Measurements from ENCODE around the gene RER1. TPM values are rescaled to one million over a fixed set of nuclear protein-coding genes. Genes with fewer than 3 reads are reported as not detected.

Gene RER1
- total RNA-seq, 1 donor from 2014 or later: 81.9 TPM

DNA sequence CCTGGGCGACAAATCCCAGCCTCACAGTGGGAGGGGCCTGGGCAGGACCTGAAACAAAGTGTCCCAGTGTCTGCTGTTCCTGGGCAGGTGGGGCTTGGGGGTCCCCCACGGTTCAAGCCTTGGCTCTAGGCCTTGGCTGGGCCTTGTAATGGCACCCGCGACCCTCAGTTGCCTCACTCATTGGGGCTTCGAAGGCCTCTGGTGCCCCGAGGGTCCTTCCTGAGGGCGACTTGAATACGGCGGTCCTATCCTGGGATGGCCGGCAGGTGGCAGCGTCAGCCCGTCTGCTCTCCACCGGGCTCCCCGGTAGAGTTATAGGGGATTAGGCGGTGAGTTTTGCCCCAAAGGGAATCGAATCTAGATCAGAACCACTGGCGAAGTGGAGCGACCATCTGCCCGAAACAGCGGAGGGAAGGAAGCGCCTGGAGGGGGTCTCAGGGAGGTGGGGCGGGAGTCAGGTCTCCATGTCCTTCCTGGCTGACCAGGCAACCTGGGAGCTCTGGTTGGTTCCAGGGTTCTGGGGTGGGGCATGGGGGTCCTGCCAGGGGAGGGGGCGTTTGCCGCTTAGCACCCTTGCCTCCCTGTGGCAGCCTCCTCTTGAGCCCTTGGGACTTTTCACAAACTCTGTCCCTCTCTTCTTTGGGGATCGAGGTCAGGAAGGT lies 22.8 kb downstream of the RER1 start:
- peak; percentile 89 for DNase-seq (ENCODE audit: low spot score)
- intact Hi-C loops (cut with DNase I): loop anchor here (1.0 to 5.0 kb wide), 4 partner anchors 134 to 372 kb away; partner anchors contain the start of gene PRXL2B

DNA sequence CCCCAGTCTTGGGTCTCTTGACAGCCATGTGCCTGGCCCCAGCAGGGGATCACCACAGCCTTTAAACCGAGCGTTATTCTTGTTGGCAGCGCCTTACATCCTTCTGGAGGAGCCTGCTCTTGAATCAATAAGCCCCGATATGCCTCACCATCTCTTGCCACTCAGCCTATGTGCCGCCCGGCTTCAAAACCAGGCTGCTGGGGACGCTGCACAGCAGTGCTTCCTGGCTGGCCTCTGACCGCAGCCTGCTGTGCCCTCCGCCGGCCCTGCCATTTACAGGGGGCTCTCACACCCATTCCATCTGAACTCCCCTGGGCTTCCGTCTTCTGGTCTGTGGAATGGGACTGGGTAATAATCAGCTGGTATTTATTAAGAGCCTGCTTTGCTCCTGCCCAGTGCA lies 23.7 kb downstream of the RER1 start:
- no peak for DNase-seq (ENCODE audit: low spot score)
- intact Hi-C loops (cut with DNase I): loop anchor here (2.0 to 5.0 kb wide), 3 partner anchors 227 to 1007 kb away; no protein-coding TSS in a partner anchor

DNA sequence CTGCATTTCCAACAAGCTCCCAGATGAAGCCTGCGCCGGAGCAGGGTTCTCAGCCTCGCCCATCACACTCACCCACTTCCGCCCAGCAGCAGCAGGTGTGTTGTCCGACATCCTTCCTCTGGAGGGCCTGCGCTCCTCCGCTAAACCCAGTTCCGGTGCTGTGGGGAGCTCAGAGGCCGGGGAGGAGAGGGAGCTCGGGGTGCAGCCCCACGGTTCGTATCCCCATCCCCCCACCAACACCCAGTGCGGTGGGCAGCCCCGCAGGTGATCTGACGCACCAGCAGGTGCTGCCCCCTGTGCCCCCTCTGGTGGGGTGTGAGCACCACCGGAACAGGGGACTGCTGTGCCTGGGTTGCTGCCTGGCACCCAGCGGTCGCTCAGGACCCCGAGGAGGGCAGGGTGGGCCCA lies 24.2 kb downstream of the RER1 start:
- intact Hi-C loops (cut with DNase I): loop anchor here (2.0 to 5.0 kb wide), 3 partner anchors 227 to 1006 kb away; no protein-coding TSS in a partner anchor
- no peak for DNase-seq (ENCODE audit: low spot score)

DNA sequence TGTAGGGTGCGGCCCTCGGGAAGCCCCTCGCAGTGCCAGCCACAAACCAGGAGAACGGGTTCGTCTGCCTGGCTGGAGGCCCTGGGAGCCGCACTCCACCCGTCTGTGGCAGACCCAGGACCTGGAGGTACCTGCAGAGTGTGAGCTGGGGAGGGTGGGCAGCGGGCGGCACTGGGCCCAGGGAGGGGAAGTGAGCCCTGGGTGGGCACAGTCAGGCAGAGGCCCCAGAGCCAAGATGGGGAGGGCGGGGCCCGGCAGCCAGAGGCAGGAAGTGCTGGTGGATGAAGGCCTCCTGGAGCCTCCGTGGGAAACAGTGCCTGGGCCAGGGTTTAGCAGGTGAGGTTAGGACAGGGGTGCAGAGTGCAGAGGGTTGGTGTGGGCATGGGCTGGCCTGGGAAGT lies 24.8 kb downstream of the RER1 start:
- no peak for DNase-seq (ENCODE audit: low spot score)
- intact Hi-C loops (cut with DNase I): loop anchor here (5.0 kb wide), 1 partner anchor 1006 kb away; no protein-coding TSS in a partner anchor

DNA sequence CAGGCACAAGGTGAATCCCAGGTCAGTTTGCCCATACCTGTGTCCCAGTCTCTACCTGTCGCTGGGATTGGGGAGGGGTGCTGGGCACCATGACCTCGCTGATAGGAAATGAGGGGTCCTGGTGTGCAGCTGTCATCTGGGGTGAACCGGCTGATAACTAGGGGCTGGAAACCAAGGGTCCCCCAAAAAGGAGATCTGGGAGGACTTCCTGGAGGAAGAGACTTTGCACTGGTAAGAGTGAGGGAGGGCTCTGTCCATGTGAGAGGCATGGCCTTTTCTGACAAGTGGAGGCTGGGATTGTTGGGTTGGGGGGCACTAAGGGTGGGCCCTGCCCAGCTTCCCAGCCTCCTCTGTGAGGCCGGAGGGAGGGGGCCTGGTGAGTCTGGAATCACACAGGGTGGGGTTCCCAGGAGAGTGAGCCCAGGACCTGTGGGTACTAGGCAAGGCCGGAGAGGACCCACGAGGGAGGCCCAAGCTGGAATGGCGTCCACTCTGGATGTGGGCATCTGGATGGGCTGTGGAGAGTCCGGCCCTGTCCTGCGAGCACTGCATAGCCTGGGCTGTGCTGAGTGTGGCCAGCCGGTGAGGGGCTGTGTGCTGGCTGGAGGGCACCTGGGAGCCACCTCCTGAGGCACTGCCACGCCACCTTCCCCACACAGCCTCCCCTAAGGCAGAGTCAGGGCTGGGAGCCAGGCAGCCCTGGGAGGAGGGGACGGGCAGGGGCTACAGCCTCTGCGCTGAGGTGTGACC lies 25.6 kb downstream of the RER1 start:
- intact Hi-C loops (cut with DNase I): loop anchor here (5.0 kb wide), 1 partner anchor 1005 kb away; no protein-coding TSS in a partner anchor
- DNase-seq (ENCODE audit: low spot score): no peak

DNA sequence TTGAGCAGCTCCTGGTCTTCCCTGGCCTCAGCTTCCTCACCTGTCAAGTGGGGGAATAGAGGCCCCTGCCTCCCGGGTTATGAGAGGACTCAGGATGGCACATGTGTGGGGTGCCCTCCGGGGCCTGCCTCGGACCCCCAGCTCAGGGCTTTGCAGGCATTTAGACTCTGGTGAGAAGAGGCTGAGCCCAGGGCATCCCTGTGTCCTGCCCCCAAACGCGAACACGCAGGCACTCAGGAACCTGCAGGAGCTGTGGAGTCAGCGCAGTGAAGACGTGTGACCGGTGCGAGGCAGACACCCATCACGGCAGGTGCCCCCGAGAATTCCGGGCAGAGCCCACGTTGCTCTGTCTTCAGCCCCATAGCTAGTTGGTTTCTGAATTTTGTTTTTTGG lies 26.2 kb downstream of the RER1 start:
- DNase-seq (ENCODE audit: low spot score): no peak
- intact Hi-C loops (cut with DNase I): loop anchor here (5.0 kb wide), 1 partner anchor 1004 kb away; no protein-coding TSS in a partner anchor

DNA sequence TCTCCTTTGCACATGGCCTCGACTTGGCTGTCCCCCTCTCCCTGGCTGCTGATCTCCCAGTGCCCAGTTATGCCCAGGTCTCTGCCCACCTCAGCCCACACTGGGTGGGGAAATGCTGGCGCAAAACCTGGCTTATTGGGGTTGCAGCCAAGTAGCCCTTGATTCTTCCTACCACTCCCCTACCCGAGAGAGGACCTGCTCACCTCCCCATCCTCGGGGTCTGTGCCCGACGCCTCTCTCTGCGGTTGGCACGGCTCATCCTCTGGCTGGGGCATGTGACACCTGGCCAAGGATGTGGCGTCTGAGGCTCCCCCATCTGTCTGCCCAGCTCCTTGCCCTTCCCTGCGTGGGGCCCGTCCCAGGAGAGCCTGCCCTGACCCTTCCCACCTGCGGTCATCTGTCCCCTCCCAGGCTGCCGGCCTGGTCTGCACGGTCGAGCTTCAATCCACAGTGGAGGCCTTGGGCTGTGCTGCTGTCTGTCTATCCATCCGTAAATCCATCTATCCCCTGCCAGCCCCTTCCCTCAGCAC lies 27.2 kb downstream of the RER1 start:
- intact Hi-C loops (cut with DNase I): loop anchor here (5.0 kb wide), 1 partner anchor 1003 kb away; no protein-coding TSS in a partner anchor
- DNase-seq (ENCODE audit: low spot score): no peak

DNA sequence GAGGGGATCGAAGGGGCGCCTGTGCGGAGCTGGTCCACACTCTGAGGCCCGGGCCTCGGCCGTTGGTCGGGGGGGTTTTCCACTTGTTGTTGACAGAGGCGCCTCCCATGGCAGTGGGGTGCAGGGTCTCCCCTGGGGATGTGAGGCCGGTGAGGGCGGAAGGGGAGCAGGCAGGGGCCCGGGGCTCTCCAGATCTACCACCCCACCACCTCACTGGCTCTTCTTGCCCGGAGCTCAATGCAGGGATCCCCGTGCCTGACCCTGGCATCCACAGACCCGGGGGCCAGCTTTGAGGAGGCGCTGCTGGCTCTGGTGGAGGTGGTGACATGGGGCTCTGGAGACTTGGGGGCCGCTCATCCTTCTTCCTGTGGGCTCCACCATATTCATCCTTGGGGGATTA lies 27.8 kb downstream of the RER1 start:
- intact Hi-C loops (cut with DNase I): loop anchor here (5.0 kb wide), 1 partner anchor 1003 kb away; no protein-coding TSS in a partner anchor
- DNase-seq (ENCODE audit: low spot score): no peak

DNA sequence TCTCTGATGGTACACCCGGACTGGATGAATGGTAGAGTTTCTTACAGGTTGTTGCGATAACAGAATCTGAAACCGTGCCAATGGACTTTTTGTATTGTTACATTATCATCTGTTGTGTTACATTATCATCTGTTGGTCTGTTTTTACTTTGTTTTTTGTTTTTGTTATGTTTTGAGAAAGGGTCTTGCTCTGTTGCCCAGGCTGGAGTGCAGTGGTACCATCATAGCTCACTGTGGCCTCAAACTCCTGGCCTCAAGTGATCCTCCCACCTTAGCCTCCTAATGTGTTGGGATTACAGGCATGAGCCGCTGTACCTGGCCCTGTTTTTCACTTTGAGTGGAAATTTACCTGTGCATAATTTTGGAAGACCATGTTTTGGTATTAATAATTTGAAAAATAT lies 30.9 kb downstream of the RER1 start:
- intact Hi-C loops (cut with DNase I): no loop called here
- DNase-seq (ENCODE audit: low spot score): no peak

DNA sequence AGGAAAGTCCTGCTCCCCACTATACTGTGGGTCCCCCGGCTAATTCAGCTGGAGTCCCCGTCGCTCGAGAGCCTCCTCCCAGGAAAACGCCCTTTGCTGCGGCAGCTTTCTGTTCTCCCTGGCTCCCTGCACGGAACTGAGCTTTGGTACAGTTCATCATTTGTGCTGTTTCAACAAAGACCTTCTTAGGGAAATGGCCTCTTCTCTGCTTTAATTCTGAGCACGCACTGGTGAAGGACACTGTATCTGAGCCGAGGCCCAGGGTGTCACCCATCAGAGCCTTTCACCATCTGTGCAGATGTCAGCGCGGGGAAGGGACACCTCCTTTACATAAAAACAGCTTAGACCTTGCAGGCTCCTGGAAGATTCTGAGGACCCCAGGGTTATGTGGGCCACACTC lies 34.3 kb downstream of the RER1 start:
- intact Hi-C loops (cut with DNase I): no loop called here
- DNase-seq (ENCODE audit: low spot score): no peak

DNA sequence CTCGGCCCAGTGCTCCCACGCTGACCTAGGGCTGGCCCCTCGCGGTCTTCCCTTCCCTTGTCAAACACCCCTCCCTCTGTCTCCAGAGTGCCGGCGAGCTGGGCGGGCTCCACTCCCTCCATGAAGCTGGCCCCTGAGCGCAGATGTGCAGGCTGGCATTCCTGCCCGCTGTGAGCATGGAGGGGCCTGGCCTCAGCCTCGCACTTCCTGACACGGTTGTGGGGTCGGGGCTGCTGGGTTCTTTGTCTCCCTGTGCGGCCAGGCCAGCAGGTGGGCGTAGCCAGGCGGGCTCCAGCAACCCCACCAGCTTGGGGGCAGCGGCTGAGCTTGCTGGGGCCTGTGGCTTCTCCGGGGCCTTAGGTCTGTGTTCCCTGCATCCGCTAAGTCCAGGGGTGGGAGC lies 34.9 kb downstream of the RER1 start:
- DNase-seq (ENCODE audit: low spot score): no peak
- intact Hi-C loops (cut with DNase I): no loop called here

DNA sequence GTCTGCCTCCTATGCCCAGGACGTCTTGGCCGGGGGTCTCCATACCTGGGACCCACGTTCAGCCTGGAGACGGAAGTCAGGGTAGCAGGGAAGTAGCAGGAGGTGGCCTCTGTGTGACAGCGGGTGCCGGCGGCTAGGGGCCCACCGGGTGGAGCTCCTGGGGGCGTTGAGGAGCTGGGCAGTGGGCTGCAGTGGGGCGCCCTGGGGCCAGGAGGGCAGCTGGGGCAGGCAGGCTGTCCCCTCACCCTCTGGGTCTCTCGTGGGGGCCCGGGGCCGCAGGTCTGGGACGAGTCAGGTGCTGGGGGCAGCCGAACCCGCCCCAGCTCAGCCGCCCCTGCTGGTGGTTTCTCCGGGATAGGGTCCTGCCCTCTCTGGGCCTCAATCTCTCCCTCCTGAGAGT lies 35.4 kb downstream of the RER1 start:
- DNase-seq (ENCODE audit: low spot score): no peak
- intact Hi-C loops (cut with DNase I): no loop called here

DNA sequence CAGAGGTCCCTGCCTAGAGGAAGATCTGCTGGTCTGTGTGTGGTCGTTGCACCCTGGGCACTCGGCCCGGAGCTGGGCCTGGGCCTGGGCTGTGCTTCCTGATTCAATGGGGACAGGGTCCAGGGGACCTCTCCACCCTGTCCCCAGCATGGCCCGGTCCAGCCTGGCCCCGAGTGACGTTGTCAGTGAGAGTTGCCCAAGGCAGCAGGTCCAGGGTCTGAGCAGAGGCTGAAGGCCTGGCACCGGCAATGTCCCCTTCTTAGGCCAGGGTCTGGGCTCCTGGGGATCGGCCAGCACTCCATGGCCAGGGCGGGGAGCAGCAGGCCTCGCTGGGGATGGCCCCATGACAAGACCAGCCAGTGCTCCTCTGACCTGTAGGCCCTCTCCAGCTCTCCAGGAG lies 36.3 kb downstream of the RER1 start:
- intact Hi-C loops (cut with DNase I): no loop called here
- DNase-seq (ENCODE audit: low spot score): no peak

DNA sequence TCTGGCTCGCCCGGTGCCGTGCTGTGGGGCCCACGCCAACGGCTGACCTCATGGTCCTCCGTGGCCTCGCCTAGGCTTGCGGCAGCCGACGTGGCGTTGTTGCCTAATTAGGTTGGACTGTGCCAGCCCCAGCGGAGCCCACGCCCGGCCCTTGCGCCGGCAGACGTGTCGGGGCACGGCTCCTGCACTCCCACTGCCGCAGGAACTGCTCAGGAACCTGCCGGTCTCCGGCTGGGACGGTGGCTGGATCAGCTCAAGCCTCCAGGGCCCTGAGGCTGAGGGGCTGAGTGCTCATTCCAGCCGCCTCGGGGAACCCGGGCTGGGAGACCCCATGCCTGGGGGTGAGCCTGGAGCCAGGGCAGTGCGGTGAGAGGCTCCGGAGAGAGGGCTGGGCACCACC lies 36.8 kb downstream of the RER1 start:
- no peak for DNase-seq (ENCODE audit: low spot score)
- intact Hi-C loops (cut with DNase I): no loop called here

DNA sequence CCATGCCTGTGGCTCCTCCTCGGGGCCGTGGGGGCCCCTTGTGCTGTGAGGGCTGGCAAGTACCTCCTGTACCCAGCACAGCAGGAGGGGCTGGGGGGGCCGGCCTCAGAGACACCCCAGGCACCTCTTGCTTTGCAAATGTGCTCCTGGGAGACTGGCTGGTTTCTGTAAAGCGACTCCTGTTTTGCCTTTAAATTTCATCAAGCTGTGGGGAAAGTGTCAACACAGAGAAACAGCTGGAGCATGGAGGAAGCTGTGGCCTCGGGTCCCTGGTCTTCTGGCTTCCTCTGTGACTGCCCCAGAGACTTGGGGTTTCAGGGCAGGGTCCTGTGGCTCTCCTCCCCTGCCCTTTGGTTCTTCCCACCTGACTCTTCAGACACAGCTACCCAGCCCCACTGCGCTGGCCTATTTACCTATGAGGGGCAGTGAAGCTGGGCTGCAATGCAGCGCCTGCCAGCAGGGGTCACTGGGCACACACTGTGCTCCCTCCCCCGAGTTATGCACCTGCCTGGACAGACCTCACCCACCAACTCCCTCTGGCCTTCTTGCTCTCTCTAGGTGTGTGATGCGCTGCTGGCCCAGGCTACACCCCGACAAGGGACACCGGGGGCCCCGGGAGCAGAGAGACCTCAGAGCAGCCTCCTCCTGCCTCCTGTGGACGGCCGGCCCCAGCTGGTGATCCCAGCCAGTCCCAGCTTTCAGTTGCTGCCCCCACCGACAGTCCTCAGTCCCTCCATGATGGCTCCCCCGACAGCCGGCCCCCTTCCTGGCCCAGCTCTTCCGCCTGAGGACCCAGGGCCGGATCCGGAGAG lies 38.3 kb downstream of the RER1 start:
- DNase-seq (ENCODE audit: low spot score): no peak
- intact Hi-C loops (cut with DNase I): loop anchor here (10.0 kb wide), 1 partner anchor 375 kb away; the partner anchor contains the start of gene TTC34

DNA sequence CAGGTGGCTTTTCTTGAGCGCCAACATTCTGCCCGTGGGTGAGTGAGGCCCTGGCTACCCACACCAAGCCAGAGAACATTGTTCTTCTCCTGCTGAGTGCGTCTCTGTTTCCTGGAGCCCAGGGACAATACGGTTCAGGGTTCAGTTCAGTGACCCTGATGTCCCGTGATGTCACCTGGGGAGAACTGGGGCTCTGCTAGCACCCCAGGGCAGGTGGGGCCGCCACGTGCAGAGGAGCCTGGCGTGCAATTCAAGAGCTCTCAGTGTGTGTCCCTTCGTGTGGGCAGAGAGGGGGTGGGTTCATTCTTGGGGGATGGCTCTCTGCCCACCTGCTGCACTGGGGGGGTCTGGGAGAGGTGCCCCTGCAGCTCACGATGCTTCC lies 38.9 kb downstream of the RER1 start:
- intact Hi-C loops (cut with DNase I): loop anchor here (10.0 kb wide), 1 partner anchor 374 kb away; the partner anchor contains the start of gene TTC34

DNA sequence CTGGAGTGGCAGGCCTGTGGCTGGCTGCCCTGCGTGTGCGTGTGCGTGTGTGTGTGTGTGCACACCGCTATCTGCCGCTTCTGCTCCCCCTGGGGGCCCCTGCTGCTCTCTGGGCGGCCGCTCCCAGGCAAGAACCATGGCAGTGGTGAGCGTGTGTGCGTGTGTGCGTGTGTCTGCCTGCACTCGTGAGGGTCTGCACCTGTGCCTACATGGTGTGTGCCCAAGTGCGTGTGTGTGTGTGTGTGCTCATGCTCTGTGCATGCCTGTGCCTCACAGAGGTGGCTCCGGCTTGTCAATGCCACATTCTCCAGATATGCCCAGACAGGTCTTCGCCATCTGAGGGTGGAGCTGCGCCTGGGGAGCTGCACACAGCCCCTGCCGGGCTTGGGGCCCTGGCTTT lies 39.5 kb downstream of the RER1 start:
- intact Hi-C loops (cut with DNase I): loop anchor here (10.0 kb wide), 1 partner anchor 374 kb away; the partner anchor contains the start of gene TTC34

More for the DNA sequence above, 38.9 kb downstream of the RER1 start:
- no peak for DNase-seq (ENCODE audit: low spot score)

DNA sequence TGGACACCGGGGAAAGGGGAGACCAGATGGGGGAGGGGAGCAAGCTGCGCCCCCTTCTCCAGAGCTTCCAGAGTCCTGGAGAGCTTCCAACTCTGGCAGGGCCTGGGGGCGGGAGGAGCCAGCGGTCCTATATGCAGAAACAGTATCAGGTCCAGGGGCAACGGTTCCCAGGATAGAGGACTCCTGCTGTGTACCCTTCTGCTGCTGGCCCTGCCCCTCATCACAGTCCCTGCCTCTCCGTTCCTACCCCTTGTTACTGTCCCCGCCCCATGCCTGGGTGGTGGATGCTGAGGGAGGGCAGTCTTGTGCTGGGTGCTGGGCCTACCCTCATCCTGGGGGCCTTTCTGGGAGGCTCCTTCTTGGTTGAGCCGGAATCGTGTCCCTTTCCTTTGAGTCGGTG lies 39.9 kb downstream of the RER1 start:
- DNase-seq (ENCODE audit: low spot score): no peak
- intact Hi-C loops (cut with DNase I): loop anchor here (10.0 kb wide), 1 partner anchor 373 kb away; the partner anchor contains the start of gene TTC34

More for the DNA sequence above, 39.5 kb downstream of the RER1 start:
- no peak for DNase-seq (ENCODE audit: low spot score)

DNA sequence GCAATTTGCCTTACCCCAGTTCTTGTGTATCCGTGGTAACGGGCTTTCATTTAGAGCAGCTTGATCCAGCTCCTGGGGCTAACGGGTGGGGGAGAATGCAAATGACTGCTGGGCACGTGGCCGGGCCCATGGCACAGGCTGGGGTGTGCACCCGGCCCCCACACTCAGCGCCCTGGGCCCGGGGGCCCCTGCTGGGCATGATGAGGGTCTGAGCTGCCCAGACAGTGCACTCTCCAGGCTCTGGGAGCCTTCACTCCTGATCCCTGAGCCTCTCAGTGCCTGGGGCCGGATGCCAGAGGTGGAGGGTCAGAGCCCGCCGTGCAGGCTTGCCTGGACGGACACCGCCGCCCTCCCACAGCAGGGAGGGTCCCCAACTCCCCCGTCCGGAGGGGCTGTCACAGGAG lies 40.8 kb downstream of the RER1 start:
- DNase-seq (ENCODE audit: low spot score): no peak
- intact Hi-C loops (cut with DNase I): loop anchor here (10.0 kb wide), 1 partner anchor 372 kb away; the partner anchor contains the start of gene TTC34
